AG09309 (cell line): ENCODE data around the gene GRIN3A.

Source experiments
- DNase-seq: peaks from one replicate; pipeline ENCODE4 v3.0.0-alpha.2; 2010; ENCODE audit warnings: low read depth
- H3K4me3 ChIP-seq: 2 replicates; pipeline ENCODE4 v1.5.1; 2011; ENCODE audit warnings: mild to moderate bottlenecking, low read depth, low read length, moderate library complexity; ENCODE audit not compliant: control insufficient read depth
- TF ChIP-seq, protein P1 (sequence below): IDR thresholded peaks from 2 replicates; pipeline ENCODE4 v1.5.1; 2011; ENCODE audit warnings: mild to moderate bottlenecking, low read depth, low read length, inconsistent platforms; ENCODE audit not compliant: insufficient read depth, control insufficient read depth; ENCODE audit errors: missing control alignments

The GRIN3A gene

DNA sequence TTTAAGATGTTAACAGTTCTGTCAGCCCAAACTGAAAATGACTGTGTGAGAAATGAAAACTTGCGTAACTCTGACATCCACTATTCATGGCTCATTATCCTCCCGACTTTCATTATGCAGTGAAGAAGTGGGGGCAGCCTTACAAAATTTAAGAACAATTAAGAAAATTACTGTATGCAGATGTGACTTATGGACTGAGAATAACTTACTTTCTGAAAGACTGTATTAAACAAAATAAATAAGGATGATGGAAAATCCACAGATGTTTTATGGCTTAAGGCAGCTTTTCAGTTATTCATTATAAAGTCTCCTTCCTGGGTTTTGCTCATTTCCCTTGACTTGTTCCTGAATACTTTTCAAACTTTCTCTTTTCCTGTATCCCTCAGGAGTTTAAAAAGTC is 55.2 kb downstream of the GRIN3A start:
- H3K4me3 ChIP-seq, result no peak overlapping the region
- no peak for DNase-seq
- TF ChIP-seq, protein P1, sequence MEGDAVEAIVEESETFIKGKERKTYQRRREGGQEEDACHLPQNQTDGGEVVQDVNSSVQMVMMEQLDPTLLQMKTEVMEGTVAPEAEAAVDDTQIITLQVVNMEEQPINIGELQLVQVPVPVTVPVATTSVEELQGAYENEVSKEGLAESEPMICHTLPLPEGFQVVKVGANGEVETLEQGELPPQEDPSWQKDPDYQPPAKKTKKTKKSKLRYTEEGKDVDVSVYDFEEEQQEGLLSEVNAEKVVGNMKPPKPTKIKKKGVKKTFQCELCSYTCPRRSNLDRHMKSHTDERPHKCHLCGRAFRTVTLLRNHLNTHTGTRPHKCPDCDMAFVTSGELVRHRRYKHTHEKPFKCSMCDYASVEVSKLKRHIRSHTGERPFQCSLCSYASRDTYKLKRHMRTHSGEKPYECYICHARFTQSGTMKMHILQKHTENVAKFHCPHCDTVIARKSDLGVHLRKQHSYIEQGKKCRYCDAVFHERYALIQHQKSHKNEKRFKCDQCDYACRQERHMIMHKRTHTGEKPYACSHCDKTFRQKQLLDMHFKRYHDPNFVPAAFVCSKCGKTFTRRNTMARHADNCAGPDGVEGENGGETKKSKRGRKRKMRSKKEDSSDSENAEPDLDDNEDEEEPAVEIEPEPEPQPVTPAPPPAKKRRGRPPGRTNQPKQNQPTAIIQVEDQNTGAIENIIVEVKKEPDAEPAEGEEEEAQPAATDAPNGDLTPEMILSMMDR, result no peak

DNA sequence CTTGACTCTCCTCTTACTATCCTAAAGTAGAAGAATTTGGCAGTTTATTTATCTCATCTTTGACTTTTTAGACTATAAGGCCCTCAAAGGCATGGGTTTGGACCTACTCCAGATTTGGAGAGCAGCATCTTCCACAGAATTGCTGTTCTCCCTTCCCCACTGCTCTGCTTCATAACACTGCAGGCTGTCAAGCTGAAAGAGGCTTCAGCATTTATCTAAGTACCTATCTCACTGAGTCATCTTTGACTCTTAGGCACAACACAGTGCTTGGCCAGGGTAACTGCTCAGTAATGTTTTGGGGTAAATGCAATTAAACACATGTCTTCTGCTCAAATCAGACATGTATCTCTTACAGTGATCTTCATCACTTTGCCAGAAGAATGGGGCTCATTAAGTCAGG is 60.6 kb downstream of the GRIN3A start:
- TF ChIP-seq, protein P1, result no peak
- DNase-seq, result no peak

DNA sequence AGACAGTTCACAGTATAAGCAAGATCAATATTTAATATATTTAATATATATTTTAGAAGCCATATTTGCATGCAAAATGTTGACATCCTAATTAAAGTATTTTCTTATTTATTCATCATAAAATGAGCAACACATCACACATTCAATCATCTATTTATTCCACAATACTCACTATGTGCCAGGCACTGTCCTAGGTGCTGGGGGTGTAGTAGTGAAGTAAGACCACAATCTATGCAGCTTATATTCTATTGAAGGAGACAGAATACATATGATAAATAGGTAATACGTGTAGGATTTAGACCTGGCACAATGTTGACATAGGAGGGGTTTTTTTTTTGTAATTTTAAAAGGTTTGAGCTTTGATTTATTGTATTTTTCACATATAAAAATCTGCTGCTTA is 63.1 kb downstream of the GRIN3A start:
- TF ChIP-seq, protein P1, result no peak
- DNase-seq, result no peak
- no peak overlapping the region for H3K4me3 ChIP-seq

More for the DNA sequence above, 60.6 kb downstream of the GRIN3A start:
- no peak overlapping the region for H3K4me3 ChIP-seq

DNA sequence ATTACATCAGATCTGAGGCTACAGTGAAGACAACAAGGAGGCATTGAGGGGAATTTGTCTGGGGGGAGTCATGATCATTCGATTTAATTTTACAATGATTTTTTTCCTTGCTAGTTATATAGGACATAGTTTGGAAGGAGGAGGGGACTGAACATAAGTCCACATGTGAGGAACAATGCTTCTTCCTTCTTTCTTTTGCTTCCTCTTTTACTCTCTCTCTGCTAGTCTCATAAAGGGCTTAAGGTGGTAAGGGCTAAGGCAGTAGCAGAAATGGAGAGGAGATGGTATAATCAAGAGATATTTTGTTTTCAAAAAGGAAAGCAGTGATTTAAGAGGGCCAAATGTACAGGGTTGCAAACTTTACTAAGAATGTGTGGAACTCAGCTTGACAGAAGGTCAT is 64.3 kb downstream of the GRIN3A start:
- no peak for DNase-seq
- H3K4me3 ChIP-seq, result no peak overlapping the region
- TF ChIP-seq, protein P1, result no peak

DNA sequence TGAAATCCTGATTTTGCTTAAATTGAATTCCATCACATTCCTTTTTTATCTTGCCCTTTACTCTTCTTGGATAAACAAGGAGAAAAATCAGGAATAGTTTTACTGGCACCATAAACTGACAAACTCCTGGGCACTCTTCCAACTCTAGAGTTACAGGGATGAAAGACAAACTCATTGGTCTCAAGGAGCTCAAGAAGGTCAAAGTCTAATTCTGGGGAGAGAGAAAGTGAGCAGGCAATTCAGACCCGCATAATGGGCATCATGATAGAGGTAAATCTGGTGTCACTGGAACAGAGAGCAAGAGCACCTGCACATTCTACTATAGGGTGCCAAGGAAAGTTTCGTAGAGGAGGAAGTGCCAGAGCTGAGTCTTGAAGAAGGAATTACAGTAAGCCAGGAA is 64.8 kb downstream of the GRIN3A start:
- DNase-seq, result no peak
- no peak overlapping the region for H3K4me3 ChIP-seq
- TF ChIP-seq, protein P1, result no peak

DNA sequence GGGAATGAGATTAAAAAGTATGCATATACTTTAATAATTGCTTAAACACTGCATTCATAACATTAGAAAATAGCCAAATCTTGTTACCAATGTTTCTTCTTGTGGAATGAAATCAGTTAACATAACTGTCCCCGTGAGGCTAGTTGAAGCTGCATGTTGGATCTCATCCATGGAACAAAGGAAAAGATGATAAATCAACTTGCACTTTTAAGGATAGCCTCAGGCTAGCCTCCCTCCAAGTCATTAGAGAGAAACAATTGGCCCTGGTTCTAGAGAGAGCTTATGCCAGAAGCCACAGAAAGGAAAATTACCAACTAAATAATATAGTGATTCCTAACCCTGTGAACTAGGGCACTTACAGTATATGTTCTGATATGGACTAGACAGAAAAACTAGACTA is 66.9 kb downstream of the GRIN3A start:
- no peak for DNase-seq
- H3K4me3 ChIP-seq, result no peak overlapping the region
- TF ChIP-seq, protein P1, result no peak

DNA sequence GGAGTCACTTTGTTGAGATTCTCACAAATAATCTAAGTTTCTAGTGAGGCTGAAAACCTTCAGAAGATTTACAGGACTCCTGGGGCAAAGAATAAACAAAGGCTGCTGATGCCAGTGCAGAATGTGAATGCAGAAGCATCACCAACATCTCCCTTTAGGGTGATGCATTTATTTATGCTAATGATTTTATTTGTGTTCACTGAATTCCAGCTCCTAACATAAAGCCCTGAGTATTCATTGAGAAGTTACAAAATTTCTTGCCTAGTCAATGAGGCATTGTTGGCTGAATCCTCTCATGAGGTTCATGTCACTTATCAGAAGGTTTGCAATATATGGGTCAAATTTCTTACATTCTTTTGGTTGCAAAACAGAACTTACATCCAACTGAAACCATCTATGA is 70.0 kb downstream of the GRIN3A start:
- TF ChIP-seq, protein P1, result no peak
- no peak for DNase-seq
- H3K4me3 ChIP-seq, result no peak overlapping the region
